Neural progenitor cell (in vitro differentiated cells): ENCODE results near the gene TYMS. TPM values are rescaled to one million over a fixed set of nuclear protein-coding genes. Genes with fewer than 3 reads are reported as not detected.

Source experiments
- DNase-seq: peaks from one replicate; pipeline ENCODE4 v3.0.0-alpha.2; 2016; ENCODE audit warnings: low spot score
- H2AFZ ChIP-seq: fragments of 200-600 bp; sonication (generic); replicated peaks from 2 replicates; pipeline ENCODE4 v1.6.1; 2016; ENCODE audit warnings: antibody characterized with exemption
- H3F3A ChIP-seq: fragments of 200-600 bp; sonication (generic); 2 replicates; pipeline ENCODE4 v1.6.1; 2016; ENCODE audit warnings: antibody characterized with exemption, low read depth
- H3K27ac ChIP-seq: fragments of 200-600 bp; sonication (generic); 2 replicates; pipeline ENCODE4 v1.5.1; 2016; ENCODE audit warnings: mild to moderate bottlenecking
- H3K27me3 ChIP-seq: fragments of 200-600 bp; sonication (generic); 2 replicates; pipeline ENCODE4 v1.6.1; 2016; ENCODE audit warnings: mild to moderate bottlenecking, moderate library complexity
- H3K36me3 ChIP-seq: fragments of 200-600 bp; sonication (generic); 2 replicates; pipeline ENCODE4 v1.5.1; 2016
- H3K4me1 ChIP-seq: fragments of 200-600 bp; sonication (generic); 2 replicates; pipeline ENCODE4 v1.6.1; 2016; ENCODE audit warnings: mixed run types
- H3K4me2 ChIP-seq: fragments of 200-600 bp; sonication (generic); 2 replicates; pipeline ENCODE4 v1.6.1; 2016
- H3K4me3 ChIP-seq: fragments of 200-600 bp; sonication (generic); 2 replicates; pipeline ENCODE4 v1.5.1; 2016
- H3K79me2 ChIP-seq: fragments of 200-600 bp; sonication (generic); 2 replicates; pipeline ENCODE4 v1.6.1; 2016; ENCODE audit warnings: low read depth
- H3K9ac ChIP-seq: fragments of 200-600 bp; sonication (generic); 2 replicates; pipeline ENCODE4 v1.6.1; 2016
- H3K9me3 ChIP-seq: fragments of 200-600 bp; sonication (generic); 2 replicates; pipeline ENCODE4 v1.5.1; 2016; ENCODE audit warnings: low read depth
- H4K20me1 ChIP-seq: fragments of 200-600 bp; sonication (generic); 2 replicates; pipeline ENCODE4 v1.6.1; 2016; ENCODE audit warnings: low read depth
- H3K27ac Mint-ChIP-seq: 3 replicates; pipeline ENCODE4 v1.8.0; 2021; ENCODE audit warnings: mixed read lengths
- H3K27me3 Mint-ChIP-seq: 2 replicates; pipeline ENCODE4 v1.8.0; 2022; ENCODE audit warnings: low read depth, mild to moderate bottlenecking, inconsistent platforms, moderate library complexity, mixed read lengths; ENCODE audit not compliant: insufficient read depth
- H3K36me3 Mint-ChIP-seq: 3 replicates; pipeline ENCODE4 v1.8.0; 2021; ENCODE audit warnings: mixed read lengths
- H3K4me1 Mint-ChIP-seq: 3 replicates; pipeline ENCODE4 v1.8.0; 2021; ENCODE audit warnings: mixed read lengths
- H3K4me3 Mint-ChIP-seq: 3 replicates; pipeline ENCODE4 v1.8.0; 2021; ENCODE audit warnings: mild to moderate bottlenecking, moderate library complexity, mixed read lengths
- H3K9me3 Mint-ChIP-seq: 3 replicates; pipeline ENCODE4 v1.8.0; 2020; ENCODE audit warnings: mixed read lengths
- CTCF ChIP-seq: fragments of 200-600 bp; sonication (generic); IDR thresholded peaks from 2 replicates; pipeline ENCODE4 v1.5.1; 2017; ENCODE audit warnings: antibody characterized with exemption, mild to moderate bottlenecking
- EZH2 ChIP-seq: fragments of 200-600 bp; sonication (generic); IDR thresholded peaks from 2 replicates; pipeline ENCODE4 v1.6.1; 2017; ENCODE audit warnings: antibody characterized with exemption, mild to moderate bottlenecking, moderate library complexity
- EZH2phosphoT487 ChIP-seq: fragments of 200-600 bp; sonication (generic); IDR thresholded peaks from 2 replicates; pipeline ENCODE4 v1.6.1; 2017; ENCODE audit warnings: antibody characterized with exemption
- total RNA-seq: library from RNA; depleted of rRNA; stranded (reverse); fragments of >200 nt; gene quantifications from 2 replicates; pipeline ENCODE4 v1.2.3, GENCODE V29; 2015; ENCODE audit warnings: low replicate concordance

Gene TYMS
- total RNA-seq, 1 donor from 2014 or later: 86.9 TPM

DNA sequence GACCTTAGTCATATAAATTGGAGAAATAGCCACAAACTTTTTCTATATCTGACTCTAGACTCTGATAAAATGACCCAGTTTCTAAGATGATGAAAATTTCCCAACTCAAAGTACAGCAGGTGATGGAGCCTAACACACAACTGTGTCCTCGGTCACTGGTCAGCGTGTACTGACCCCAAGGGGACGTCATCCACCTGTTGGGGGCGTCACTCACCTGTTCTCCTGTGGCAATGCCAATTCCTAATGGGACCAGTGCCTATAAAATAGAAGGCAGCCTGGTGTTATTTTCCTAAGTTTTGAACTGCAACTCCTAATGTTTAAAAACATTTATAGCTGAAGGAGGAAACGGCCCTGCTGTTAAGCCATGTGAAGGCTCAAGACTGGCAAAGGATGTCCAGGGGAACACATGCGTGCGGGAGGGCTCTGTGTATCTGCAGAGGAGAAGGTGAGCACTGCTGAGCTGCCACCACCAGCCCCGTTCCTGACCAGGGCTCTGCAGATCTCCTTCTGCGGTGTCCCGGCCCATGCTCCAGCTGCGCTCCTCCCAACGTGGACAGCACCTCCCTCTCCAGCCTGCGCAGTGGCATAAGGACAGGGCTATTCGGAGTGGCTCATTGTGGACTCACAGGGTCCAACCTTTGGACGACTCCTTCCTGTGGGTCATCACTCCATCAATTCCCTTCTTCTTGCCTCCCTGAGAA lies 21.2 kb downstream of the TYMS start:
- no peaks in the 10 kb centered on the region for H3F3A ChIP-seq
- DNase-seq: no peak
- H3K27ac Mint-ChIP-seq: no peak overlapping the region

DNA sequence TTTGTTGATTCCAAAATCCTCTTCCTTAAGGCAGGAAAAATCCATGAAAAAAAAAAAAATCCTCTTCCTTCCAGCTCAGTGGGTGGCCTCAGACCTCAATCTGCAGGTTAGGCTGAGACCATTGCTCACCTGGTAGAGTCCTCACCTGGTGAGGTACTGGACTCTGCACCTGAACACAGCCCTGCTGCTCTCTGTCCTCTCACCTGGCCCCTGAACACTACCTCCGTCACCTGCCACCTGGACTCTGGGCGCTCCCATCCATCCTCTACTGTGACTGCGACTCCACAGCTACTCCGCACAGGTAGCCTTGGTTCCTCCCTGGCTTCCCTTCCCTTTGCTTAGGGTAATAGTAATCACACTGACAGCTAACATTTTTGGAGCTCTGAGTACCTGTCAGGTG lies 22.1 kb downstream of the TYMS start:
- no peak overlapping the region for H2AFZ ChIP-seq
- no peak overlapping the region for H3K27ac ChIP-seq
- no peak for TF ChIP-seq CTCF
- no peak for TF ChIP-seq EZH2phosphoT487
- no peak for TF ChIP-seq EZH2
- H3K4me3 ChIP-seq: no peak overlapping the region
- no peak overlapping the region for H3K4me2 ChIP-seq
- H3K79me2 ChIP-seq: no peaks in the 10 kb centered on the region
- H3K4me1 ChIP-seq: no peaks in the 10 kb centered on the region
- Mint-ChIP-seq H3K27ac (no peak overlapping the region), H3K27me3 (peaks cover 5% of the 10 kb centered on the region), H3K4me1 (peaks cover 3% of the 10 kb centered on the region), H3K36me3 (peaks cover 15% of the 10 kb centered on the region), H3K9me3 (no peaks in the 10 kb centered on the region), H3K4me3 (no peak overlapping the region)
- H3F3A ChIP-seq: no peaks in the 10 kb centered on the region
- peaks cover 18% of the 10 kb centered on the region for H3K27me3 ChIP-seq
- H3K9me3 ChIP-seq: no peaks in the 10 kb centered on the region
- no peaks in the 10 kb centered on the region for H3K36me3 ChIP-seq
- peaks cover 40% of the 10 kb centered on the region for H4K20me1 ChIP-seq
- H3K9ac ChIP-seq: no peak overlapping the region
- DNase-seq: no peak

More for the DNA sequence above, 21.2 kb downstream of the TYMS start:
- no peaks in the 10 kb centered on the region for H3K9me3 Mint-ChIP-seq
- Histone ChIP-seq H3K4me3 (no peak overlapping the region), H3K9me3 (no peaks in the 10 kb centered on the region), H3K4me2 (no peak overlapping the region), H2AFZ (no peak overlapping the region), H3K27ac (no peak overlapping the region), H3K4me1 (no peaks in the 10 kb centered on the region), H3K9ac (no peak overlapping the region), H3K79me2 (no peaks in the 10 kb centered on the region), H4K20me1 (peaks cover 33% of the 10 kb centered on the region), H3K27me3 (peaks cover 10% of the 10 kb centered on the region), H3K36me3 (no peaks in the 10 kb centered on the region)
- TF ChIP-seq CTCF (peak; percentile 12), EZH2 (no peak), EZH2phosphoT487 (no peak)
- H3K4me1 Mint-ChIP-seq: peaks cover 1% of the 10 kb centered on the region
- H3K27me3 Mint-ChIP-seq: peaks cover 5% of the 10 kb centered on the region
- H3K4me3 Mint-ChIP-seq: no peak overlapping the region
- peaks cover 15% of the 10 kb centered on the region for H3K36me3 Mint-ChIP-seq

GRCh38 chr18:680392-680791 lies 22.9 kb downstream of the TYMS start:
- Histone ChIP-seq H3K79me2 (no peaks in the 10 kb centered on the region), H3K27me3 (peaks cover 27% of the 10 kb centered on the region), H3K9me3 (no peaks in the 10 kb centered on the region), H3K4me3 (no peak overlapping the region), H3K4me1 (peaks cover 2% of the 10 kb centered on the region), H3K36me3 (no peaks in the 10 kb centered on the region), H3K9ac (no peak overlapping the region), H3F3A (peaks cover 4% of the 10 kb centered on the region), H2AFZ (no peak overlapping the region), H4K20me1 (peaks cover 48% of the 10 kb centered on the region), H3K27ac (no peak overlapping the region), H3K4me2 (no peak overlapping the region)
- peaks cover 11% of the 10 kb centered on the region for H3K36me3 Mint-ChIP-seq
- no peak overlapping the region for H3K4me3 Mint-ChIP-seq
- no peak for DNase-seq
- peaks cover 7% of the 10 kb centered on the region for H3K27me3 Mint-ChIP-seq
- no peak overlapping the region for H3K27ac Mint-ChIP-seq
- TF ChIP-seq CTCF (no peak), EZH2phosphoT487 (no peak), EZH2 (no peak)
- no peaks in the 10 kb centered on the region for H3K9me3 Mint-ChIP-seq
- H3K4me1 Mint-ChIP-seq: peaks cover 9% of the 10 kb centered on the region
